H1 (cell line): ENCODE measurements around the gene POU2AF3.

Experiments used
- BACH1 ChIP-seq: IDR thresholded peaks from 2 replicates; pipeline ENCODE4 v1.6.1; 2012; ENCODE audit warnings: low read length, improper control_type of control experiment
- CEBPB ChIP-seq: IDR thresholded peaks from 2 replicates; pipeline ENCODE4 v1.6.1; 2012; ENCODE audit warnings: low read depth, low read length
- CREB1 ChIP-seq: IDR thresholded peaks from 2 replicates; pipeline ENCODE4 v1.6.1; 2012; ENCODE audit warnings: inconsistent platforms
- EZH2 ChIP-seq: fragments of 200-600 bp; sonication (generic); IDR thresholded peaks from 2 replicates; pipeline ENCODE4 v1.7.1; 2012; ENCODE audit warnings: low read depth, mild to moderate bottlenecking, moderate library complexity, low read length, inconsistent platforms; ENCODE audit not compliant: severe bottlenecking
- GABPA ChIP-seq: IDR thresholded peaks from 2 replicates; pipeline ENCODE4 v1.6.1; 2011; ENCODE audit warnings: mild to moderate bottlenecking, low read length, moderate library complexity, borderline replicate concordance; ENCODE audit not compliant: insufficient read depth
- KDM1A ChIP-seq: fragments of 200-600, 300-600 bp; sonication (generic); IDR thresholded peaks from 2 replicates; pipeline ENCODE4 v1.7.1; 2016; ENCODE audit warnings: mild to moderate bottlenecking, low read length, borderline replicate concordance
- NRF1 ChIP-seq: IDR thresholded peaks from 2 replicates; pipeline ENCODE4 v1.6.1; 2011; ENCODE audit warnings: mild to moderate bottlenecking, low read depth, low read length, improper control_type of control experiment
- POLR2AphosphoS5 ChIP-seq: IDR thresholded peaks from 2 replicates; pipeline ENCODE4 v1.6.1; 2011; ENCODE audit warnings: low read depth, low read length
- SUZ12 ChIP-seq: fragments of 200-600 bp; sonication (generic); IDR thresholded peaks from 2 replicates; pipeline ENCODE4 v1.6.1; 2012; ENCODE audit warnings: mild to moderate bottlenecking, inconsistent platforms, low read length, moderate library complexity, mixed read lengths
- TBP ChIP-seq: IDR thresholded peaks from 2 replicates; pipeline ENCODE4 v1.6.1; 2011; ENCODE audit warnings: low read depth, low read length, improper control_type of control experiment
- TEAD4 ChIP-seq: IDR thresholded peaks from 2 replicates; pipeline ENCODE4 v1.6.1; 2012; ENCODE audit warnings: low read depth, low read length, inconsistent platforms, mixed read lengths
- YY1 ChIP-seq: IDR thresholded peaks from 2 replicates; pipeline ENCODE4 v1.6.1; 2011; ENCODE audit warnings: low read depth, mild to moderate bottlenecking, low read length
- ZNF274 ChIP-seq: IDR thresholded peaks from 2 replicates; pipeline ENCODE4 v1.7.0; 2012; ENCODE audit warnings: low read length, borderline replicate concordance; ENCODE audit errors: extremely low read depth
- TF ChIP-seq, protein P1 (sequence below), 3 experiments: IDR thresholded peaks; 1 replicate in 2 of 3; 2 replicates in 1 of 3; pipeline versions ENCODE4 v1.5.1 to v1.6.1; 2011; ENCODE audit warnings: low read length in 3 of 3, mild to moderate bottlenecking in 3 of 3, inconsistent platforms in 2 of 3, low read depth in 1 of 3, moderate library complexity in 1 of 3; ENCODE audit not compliant: insufficient read depth in 1 of 3; ENCODE audit errors: control extremely low read depth in 1 of 3

DNA sequence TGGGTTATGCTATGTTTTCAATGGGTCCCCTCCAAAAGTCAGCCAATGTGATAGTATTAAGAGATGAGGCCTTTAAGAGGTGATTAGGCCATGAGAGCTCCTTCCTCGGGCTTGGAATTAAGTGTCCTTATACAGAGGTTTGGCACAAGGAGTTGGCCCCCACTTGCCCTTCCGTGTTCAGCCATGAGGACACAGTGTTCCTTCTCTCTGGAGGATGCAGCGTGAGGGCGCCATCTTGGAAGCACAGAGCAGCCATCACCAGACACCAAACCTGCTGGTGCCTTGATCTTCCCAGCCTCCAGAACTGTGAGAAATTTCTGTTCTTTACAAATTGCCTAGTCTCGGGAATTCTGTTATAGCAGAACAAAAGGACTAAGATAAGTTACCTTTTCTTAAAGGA is 26.9 kb downstream of the POU2AF3 start:
- TF ChIP-seq, protein P1, sequence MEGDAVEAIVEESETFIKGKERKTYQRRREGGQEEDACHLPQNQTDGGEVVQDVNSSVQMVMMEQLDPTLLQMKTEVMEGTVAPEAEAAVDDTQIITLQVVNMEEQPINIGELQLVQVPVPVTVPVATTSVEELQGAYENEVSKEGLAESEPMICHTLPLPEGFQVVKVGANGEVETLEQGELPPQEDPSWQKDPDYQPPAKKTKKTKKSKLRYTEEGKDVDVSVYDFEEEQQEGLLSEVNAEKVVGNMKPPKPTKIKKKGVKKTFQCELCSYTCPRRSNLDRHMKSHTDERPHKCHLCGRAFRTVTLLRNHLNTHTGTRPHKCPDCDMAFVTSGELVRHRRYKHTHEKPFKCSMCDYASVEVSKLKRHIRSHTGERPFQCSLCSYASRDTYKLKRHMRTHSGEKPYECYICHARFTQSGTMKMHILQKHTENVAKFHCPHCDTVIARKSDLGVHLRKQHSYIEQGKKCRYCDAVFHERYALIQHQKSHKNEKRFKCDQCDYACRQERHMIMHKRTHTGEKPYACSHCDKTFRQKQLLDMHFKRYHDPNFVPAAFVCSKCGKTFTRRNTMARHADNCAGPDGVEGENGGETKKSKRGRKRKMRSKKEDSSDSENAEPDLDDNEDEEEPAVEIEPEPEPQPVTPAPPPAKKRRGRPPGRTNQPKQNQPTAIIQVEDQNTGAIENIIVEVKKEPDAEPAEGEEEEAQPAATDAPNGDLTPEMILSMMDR (IDR thresholded peaks at IDR 0.05; ENCODE audit: control extremely low read depth in 1 of 3, insufficient read depth in 1 of 3, low read depth in 1 of 3, low read length in 3 of 3), result no peak
- TF ChIP-seq KDM1A, result no peak
- no peak for TF ChIP-seq TEAD4
- no peak for TF ChIP-seq POLR2AphosphoS5
- TF ChIP-seq TBP, result no peak
- TF ChIP-seq CEBPB, result no peak
- TF ChIP-seq CREB1, result no peak
- TF ChIP-seq BACH1, result no peak
- no peak for TF ChIP-seq YY1
- TF ChIP-seq NRF1, result no peak
- TF ChIP-seq EZH2, result no peak
- no peak for TF ChIP-seq SUZ12
- TF ChIP-seq GABPA, result no peak
- no peak for TF ChIP-seq ZNF274
